GM12878 (cell line): ENCODE results near the gene NPHS2. TPM values are rescaled to one million over a fixed set of nuclear protein-coding genes. Genes with fewer than 3 reads are reported as not detected.

Experiments used
- ATAC-seq: fragments of 200-7000 bp; cut with Tn5 transposase; 3 replicates; pipeline ENCODE4 v1.9.1; 2020; ENCODE audit warnings: mild to moderate bottlenecking, moderate library complexity
- BruUV-seq: library from RNA; stranded (reverse); fragments of 400-500 nt; replicated peaks from 2 replicates; lab custom pipeline; 2021; lab: Mats Ljungman, UMichigan
- CTCF ChIA-PET: fragments of 300-600 bp; sonication (Branson Sonifier 250); formaldehyde crosslinking; extraction: SDS; loops from one replicate; lab custom pipeline; 2021; ENCODE audit warnings: inconsistent platforms; lab: Yijun Ruan, JAX
- POLR2A ChIA-PET: fragments of 350-600 bp; formaldehyde crosslinking; extraction: SDS; loops from one replicate; lab custom pipeline; 2021; ENCODE audit warnings: inconsistent platforms; lab: Charles Lee
- RAD21 ChIA-PET: fragments of 300-600 bp; sonication (Branson Sonifier 250); formaldehyde crosslinking; loops from one replicate; lab custom pipeline; 2023; ENCODE audit warnings: antibody characterized with exemption; ENCODE audit not compliant: unreplicated experiment; lab: Charles Lee
- SMC1A ChIA-PET: fragments of 300-600 bp; sonication (Branson Sonifier 250); formaldehyde crosslinking; loops from one replicate; lab custom pipeline; 2023; ENCODE audit not compliant: unreplicated experiment, uncharacterized antibody; lab: Charles Lee
- DNase-seq: peaks from one replicate; pipeline ENCODE4 v3.0.0-alpha.2; 2011; ENCODE audit warnings: low read depth, low spot score
- FAIRE-seq: peaks from 3 replicates; lab custom pipeline; 2011; peaks lifted over from hg19 to GRCh38; lab: Jason Lieb, UNC
- H2AFZ ChIP-seq: 2 replicates; pipeline ENCODE4 v1.6.0; 2011; ENCODE audit warnings: low read depth, low read length, control low read depth; ENCODE audit not compliant: control insufficient read depth
- H3K27ac ChIP-seq: 2 replicates; pipeline ENCODE4 v1.5.1; 2011; ENCODE audit warnings: control low read depth; ENCODE audit not compliant: control insufficient read depth, insufficient read depth
- H3K27me3 ChIP-seq, 2 experiments: replicated peaks in 1 of 2; 2 replicates each; pipeline versions ENCODE4 v1.6.0 to v1.6.1; 2011; ENCODE audit warnings: low read length in 1 of 2; ENCODE audit not compliant: control insufficient read depth in 2 of 2, insufficient read depth in 2 of 2
- H3K36me3 ChIP-seq, 2 experiments: 2 replicates each; pipeline ENCODE4 v1.5.1; 2011; ENCODE audit warnings: low read length in 1 of 2; ENCODE audit not compliant: control insufficient read depth in 2 of 2, insufficient read depth in 2 of 2
- H3K4me1 ChIP-seq: 2 replicates; pipeline ENCODE4 v1.6.1; 2011; ENCODE audit warnings: mild to moderate bottlenecking, low read length, moderate library complexity, mixed read lengths; ENCODE audit not compliant: control insufficient read depth, insufficient read depth
- H3K4me2 ChIP-seq: 2 replicates; pipeline ENCODE4 v1.6.0; 2011; ENCODE audit warnings: control low read depth; ENCODE audit not compliant: control insufficient read depth, insufficient read depth
- H3K4me3 ChIP-seq: fragments of 200-600 bp; sonication (generic); 2 replicates; pipeline ENCODE4 v1.5.1; 2016
- H3K79me2 ChIP-seq: 2 replicates; pipeline ENCODE4 v1.6.0; 2011; ENCODE audit warnings: low read length; ENCODE audit not compliant: control insufficient read depth, insufficient read depth
- H3K9ac ChIP-seq: 2 replicates; pipeline ENCODE4 v1.8.0; 2011; ENCODE audit warnings: low read length, control low read depth, mixed read lengths; ENCODE audit not compliant: control insufficient read depth, insufficient read depth
- H3K9me3 ChIP-seq: replicated peaks from 3 replicates; pipeline ENCODE4 v1.5.1; 2011; ENCODE audit warnings: mild to moderate bottlenecking, low read length; ENCODE audit not compliant: control insufficient read depth, insufficient read depth
- H4K20me1 ChIP-seq: 2 replicates; pipeline ENCODE4 v1.6.0; 2011; ENCODE audit not compliant: control insufficient read depth, insufficient read depth
- ESRRA ChIP-seq: IDR thresholded peaks from 2 replicates; pipeline ENCODE4 v1.6.1; 2012; ENCODE audit warnings: mild to moderate bottlenecking, low read length, improper control_type of control experiment
- HCFC1 ChIP-seq: fragments of 150-350 bp; IDR thresholded peaks from 2 replicates; pipeline ENCODE4 v1.6.1; 2014; ENCODE audit warnings: low read length
- KLF5 ChIP-seq: fragments of 450-650 bp; IDR thresholded peaks from 2 replicates; pipeline ENCODE4 v1.6.1; 2014; ENCODE audit warnings: mild to moderate bottlenecking; ENCODE audit not compliant: partially characterized antibody
- NR2C2 ChIP-seq: IDR thresholded peaks from 2 replicates; pipeline ENCODE4 v1.6.1; 2011; ENCODE audit warnings: borderline replicate concordance, low read depth; ENCODE audit not compliant: control insufficient read depth, insufficient read length
- PML ChIP-seq: IDR thresholded peaks from 2 replicates; pipeline ENCODE4 v1.6.1; 2012; ENCODE audit warnings: low read length, inconsistent platforms
- RFX5 ChIP-seq: IDR thresholded peaks from 2 replicates; pipeline ENCODE4 v1.6.1; 2011; ENCODE audit warnings: low read depth, low read length, improper control_type of control experiment
- SP1 ChIP-seq: IDR thresholded peaks from one replicate; pipeline ENCODE4 v1.6.1; 2011; ENCODE audit warnings: low read depth, low read length
- SUPT20H ChIP-seq: IDR thresholded peaks from 2 replicates; pipeline ENCODE4 v1.6.1; 2011; ENCODE audit warnings: low read depth, mild to moderate bottlenecking, low read length, moderate library complexity, borderline replicate concordance; ENCODE audit not compliant: control insufficient read depth
- ZNF217 ChIP-seq: fragments of 450-650 bp; IDR thresholded peaks from 2 replicates; pipeline ENCODE4 v1.6.1; 2017; ENCODE audit warnings: antibody characterized with exemption, mild to moderate bottlenecking
- WGBS: methylation state at CpG from one replicate; pipeline ENCODE4 v1.1.6; 2016; ENCODE audit warnings: low lambda C conversion rate; ENCODE audit not compliant: insufficient replicate concordance, insufficient coverage; ENCODE audit errors: missing lambda C conversion rate; 5-methylcytosine and 5-hydroxymethylcytosine counted together
- in situ Hi-C: fragments of 300-500 bp; cut with MboI; formaldehyde crosslinking; loops from 9 replicates; pipeline ENCODE4 v1.14.3; 2018; ENCODE audit warnings: mixed read lengths
- intact Hi-C: fragments of 100-400 bp; cut with micrococcal nuclease; formaldehyde crosslinking; loops from one replicate; pipeline ENCODE4 v1.14.2; 2022; ENCODE audit not compliant: unreplicated experiment
- polyA plus RNA-seq, 11 experiments: library from polyadenylated mRNA; depleted of rRNA in 4 of 11; unstranded in 6 of 11; stranded (reverse) in 5 of 11; fragments of >200 nt; fragmentation: Nextera tagmentation in 4 of 11; fragmentation: Illumina TruSeq in 1 of 11; extraction: Ambion mirVana in 4 of 11; extraction: Trizol in 1 of 11; gene quantifications; 1 replicate in 1 of 11; 2 replicates in 10 of 11; pipeline versions ENCODE4 v1.2.1 to v1.2.3, GENCODE V29; 2011 to 2016; ENCODE audit warnings: inconsistent platforms in 2 of 11, missing spikeins in 2 of 11, low read depth in 1 of 11
- total RNA-seq, 4 experiments: library from RNA; depleted of rRNA in 3 of 4; stranded (reverse); fragments of >200 nt in 3 of 4; fragmentation: Illumina TruSeq in 1 of 4; extraction: Trizol in 1 of 4; gene quantifications; 2 replicates each; pipeline versions ENCODE4 v1.2.1 to v1.2.3, GENCODE V29; 2013 to 2021
- TF ChIP-seq, protein P1 (sequence below): fragments of 450-650 bp; formaldehyde crosslinking; IDR thresholded peaks from 2 replicates; pipeline ENCODE4 v1.4.0; 2022; ENCODE audit warnings: mild to moderate bottlenecking, moderate library complexity

NPHS2 gene
- total and polyA plus RNA-seq, 10 of the 15 experiments (the other 5 are each of a cell fraction or from before 2014, with no cell fraction given): not detected

DNA sequence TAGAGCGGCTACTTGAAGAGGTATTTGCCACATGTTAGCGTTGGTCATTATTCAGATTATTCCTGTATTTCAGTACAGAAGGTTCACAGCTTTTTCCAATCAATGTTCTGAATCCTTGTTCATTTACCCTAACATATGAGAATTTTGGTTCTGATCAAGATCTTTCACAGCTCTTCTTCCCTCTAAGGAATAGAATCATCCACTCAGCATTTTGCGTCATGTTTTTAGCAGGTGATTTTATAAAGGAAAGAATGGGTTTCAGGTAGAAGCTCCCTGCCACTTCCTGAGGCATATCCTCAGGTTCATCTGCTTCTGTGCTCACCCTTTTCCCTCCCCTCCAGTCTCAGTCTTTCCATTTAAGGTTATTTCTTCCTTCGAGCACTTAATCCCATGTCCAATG, 66.4 kb downstream of the NPHS2 start:
- TF ChIP-seq ESRRA (no peak), ZNF217 (no peak), PML (no peak), RFX5 (no peak), SUPT20H (no peak), SP1 (no peak), NR2C2 (no peak), KLF5 (no peak), HCFC1 (no peak)
- TF ChIP-seq, protein P1, sequence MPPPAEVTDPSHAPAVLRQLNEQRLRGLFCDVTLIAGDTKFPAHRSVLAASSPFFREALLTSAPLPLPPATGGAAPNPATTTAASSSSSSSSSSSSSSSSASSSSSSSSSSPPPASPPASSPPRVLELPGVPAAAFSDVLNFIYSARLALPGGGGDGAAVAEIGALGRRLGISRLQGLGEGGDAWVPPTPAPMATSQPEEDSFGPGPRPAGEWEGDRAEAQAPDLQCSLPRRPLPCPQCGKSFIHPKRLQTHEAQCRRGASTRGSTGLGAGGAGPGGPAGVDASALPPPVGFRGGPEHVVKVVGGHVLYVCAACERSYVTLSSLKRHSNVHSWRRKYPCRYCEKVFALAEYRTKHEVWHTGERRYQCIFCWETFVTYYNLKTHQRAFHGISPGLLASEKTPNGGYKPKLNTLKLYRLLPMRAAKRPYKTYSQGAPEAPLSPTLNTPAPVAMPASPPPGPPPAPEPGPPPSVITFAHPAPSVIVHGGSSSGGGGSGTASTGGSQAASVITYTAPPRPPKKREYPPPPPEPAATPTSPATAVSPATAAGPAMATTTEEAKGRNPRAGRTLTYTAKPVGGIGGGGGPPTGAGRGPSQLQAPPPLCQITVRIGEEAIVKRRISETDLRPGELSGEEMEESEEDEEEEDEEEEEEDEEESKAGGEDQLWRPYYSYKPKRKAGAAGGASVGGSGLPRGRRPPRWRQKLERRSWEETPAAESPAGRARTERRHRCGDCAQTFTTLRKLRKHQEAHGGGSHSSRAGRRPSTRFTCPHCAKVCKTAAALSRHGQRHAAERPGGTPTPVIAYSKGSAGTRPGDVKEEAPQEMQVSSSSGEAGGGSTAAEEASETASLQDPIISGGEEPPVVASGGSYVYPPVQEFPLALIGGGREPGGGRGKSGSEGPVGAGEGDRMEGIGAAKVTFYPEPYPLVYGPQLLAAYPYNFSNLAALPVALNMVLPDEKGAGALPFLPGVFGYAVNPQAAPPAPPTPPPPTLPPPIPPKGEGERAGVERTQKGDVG (CRISPR knock-in tag): no peak
- 75% methylated on average over 4 of the region's 4 CpGs for WGBS

More for the DNA sequence above, 66.4 kb downstream of the NPHS2 start:
- Histone ChIP-seq H4K20me1 (no peaks in the 10 kb centered on the region), H3K4me3 (no peak overlapping the region), H3K4me2 (no peak overlapping the region), H3K4me1 (no peaks in the 10 kb centered on the region), H3K9me3 (no peaks in the 10 kb centered on the region), H3K27ac (no peak overlapping the region), H2AFZ (no peak overlapping the region), H3K9ac (no peak overlapping the region), H3K36me3 (no peaks in the 10 kb centered on the region), H3K79me2 (no peaks in the 10 kb centered on the region), H3K27me3 (no peaks in the 10 kb centered on the region)
- no TSS peak for BruUV-seq
- no peak for DNase-seq
- ChIA-PET RAD21 (no interaction called here), CTCF (no interaction called here), POLR2A (interaction anchor here (0.7 kb wide), 1 partner anchor 11 kb away, joined by 3 read pairs; no protein-coding TSS in a partner anchor), SMC1A (no interaction called here)
- intact Hi-C loops (no loop called here), in situ Hi-C loops (no loop called here)
- no peak for FAIRE-seq
- no peak for ATAC-seq
